K562 (cell line): ENCODE data around the gene ADGRB2. TPM values are rescaled to one million over a fixed set of nuclear protein-coding genes. Genes with fewer than 3 reads are reported as not detected.
A peak's percentile ranks its signal among the peaks of the same experiment; 100 is the strongest.

ENCODE experiments used
- ATF1 ChIP-seq, 2 experiments: fragments of 450-650 bp in 1 of 2; IDR thresholded peaks; 2 replicates each; pipeline ENCODE4 v1.6.1; 2016; ENCODE audit warnings: missing compliant biosample characterization in 1 of 2, missing genetic modification characterization in 1 of 2
- CREM ChIP-seq: IDR thresholded peaks from 2 replicates; pipeline ENCODE4 v1.6.1; 2014; ENCODE audit warnings: antibody characterized with exemption, low read depth
- CXXC5 ChIP-seq: fragments of 250-450 bp; sonication (Bioruptor Pico); IDR thresholded peaks from 2 replicates; pipeline ENCODE4 v1.8.0; 2022; ENCODE audit warnings: inconsistent platforms, mild to moderate bottlenecking, moderate library complexity
- FOS ChIP-seq: IDR thresholded peaks from 3 replicates; pipeline ENCODE4 v1.6.1; 2011; ENCODE audit not compliant: insufficient read length; ENCODE audit errors: extremely low read depth
- GMEB1 ChIP-seq: fragments of 250-450 bp; sonication (Bioruptor Pico); IDR thresholded peaks from 2 replicates; pipeline ENCODE4 v1.4.0; 2020; ENCODE audit warnings: mild to moderate bottlenecking
- HEY1 ChIP-seq: fragments of 250-450 bp; sonication (Bioruptor Pico); IDR thresholded peaks from 2 replicates; pipeline ENCODE4 v1.5.0; 2020; ENCODE audit warnings: mild to moderate bottlenecking, moderate library complexity, borderline replicate concordance
- HNRNPUL1 ChIP-seq: fragments of 200-400 bp; formaldehyde crosslinking; IDR thresholded peaks from 2 replicates; pipeline ENCODE4 v1.6.1; 2017; ENCODE audit warnings: low read length
- MNT ChIP-seq, 2 experiments: fragments of 450-650 bp; conservative IDR thresholded peaks; 2 replicates each; pipeline ENCODE4 v1.6.1; 2017; ENCODE audit warnings: mild to moderate bottlenecking in 2 of 2, moderate library complexity in 2 of 2
- NFATC3 ChIP-seq: fragments of 450-650 bp; IDR thresholded peaks from 2 replicates; pipeline ENCODE4 v1.6.1; 2017; ENCODE audit warnings: mild to moderate bottlenecking
- NR2C1 ChIP-seq, 2 experiments: fragments of 450-650 bp; IDR thresholded peaks; 2 replicates each; pipeline ENCODE4 v1.6.1; 2017; ENCODE audit warnings: mild to moderate bottlenecking in 2 of 2, antibody characterized with exemption in 1 of 2, inconsistent platforms in 1 of 2, missing compliant biosample characterization in 1 of 2, missing genetic modification characterization in 1 of 2
- RBM25 ChIP-seq: fragments of 200-400 bp; formaldehyde crosslinking; IDR thresholded peaks from 2 replicates; pipeline ENCODE4 v1.6.1; 2018; ENCODE audit warnings: low read length, low read depth, moderate library complexity; ENCODE audit not compliant: severe bottlenecking
- RBM39 ChIP-seq: fragments of 200-400 bp; formaldehyde crosslinking; optimal IDR thresholded peaks from 2 replicates; pipeline ENCODE3; 2018; ENCODE audit warnings: low read depth, low read length
- SAP30 ChIP-seq: fragments of 200-600 bp; sonication (generic); IDR thresholded peaks from 2 replicates; pipeline ENCODE4 v1.6.1; 2012; ENCODE audit warnings: borderline replicate concordance, low read depth, mild to moderate bottlenecking, moderate library complexity, low read length, control low read depth, inconsistent platforms; ENCODE audit not compliant: insufficient read depth, poor library complexity, severe bottlenecking
- TAF9B ChIP-seq: fragments of 450-650 bp; IDR thresholded peaks from 2 replicates; pipeline ENCODE4 v1.6.1; 2018; ENCODE audit warnings: mild to moderate bottlenecking; ENCODE audit not compliant: partially characterized antibody
- USF2 ChIP-seq: sonication (generic); formaldehyde crosslinking; IDR thresholded peaks from 2 replicates; pipeline ENCODE4 v1.5.0; 2020; ENCODE audit warnings: missing genetic modification reagents
- ZBTB12 ChIP-seq: fragments of 250-450 bp; sonication (Bioruptor Pico); IDR thresholded peaks from 2 replicates; pipeline ENCODE4 v1.4.0; 2020
- ZBTB7A ChIP-seq: IDR thresholded peaks from 2 replicates; pipeline ENCODE4 v1.6.1; 2011; ENCODE audit warnings: low read depth, mild to moderate bottlenecking, low read length, moderate library complexity, borderline replicate concordance; ENCODE audit not compliant: control insufficient read depth
- polyA plus RNA-seq, 8 experiments: library from polyadenylated mRNA; depleted of rRNA in 4 of 8; stranded (reverse) in 5 of 8; unstranded in 3 of 8; fragments of >200 nt; fragmentation: Nextera tagmentation in 2 of 8; fragmentation: Illumina TruSeq in 1 of 8; extraction: Ambion mirVana in 2 of 8; extraction: Trizol in 1 of 8; gene quantifications; 2 replicates each; pipeline versions ENCODE4 v1.2.1 to v1.2.3, GENCODE V29; 2011 to 2014; ENCODE audit warnings: inconsistent platforms in 1 of 8, missing spikeins in 1 of 8
- total RNA-seq, 7 experiments: library from RNA; depleted of rRNA in 6 of 7; stranded (reverse); fragments of >200 nt in 6 of 7; fragmentation: Illumina TruSeq in 2 of 7; extraction: Trizol in 2 of 7; gene quantifications; 2 replicates each; pipeline versions ENCODE4 v1.2.1 to v1.2.3, GENCODE V29; 2011 to 2021; ENCODE audit warnings: low replicate concordance in 1 of 7

Gene ADGRB2
- total and polyA plus RNA-seq, 9 of the 15 experiments (the other 6 are each of a cell fraction or from before 2014, with no cell fraction given) = 0.04 to 0.23 (median 0.20) TPM; not detected in 2

GRCh38 chr1:31742462-31743212 is 21.5 kb downstream of the ADGRB2 start (continued):
- TF ChIP-seq SAP30 = no peak
- no peak for TF ChIP-seq RBM39
- TF ChIP-seq FOS = peak; percentile 55
- TF ChIP-seq NFATC3 = no peak
- TF ChIP-seq TAF9B = no peak
- 0 out of 2 replicates have a peak, but pooled peaks have one; percentile 39 for TF ChIP-seq ATF1 (CRISPR knock-in tag; IDR thresholded peaks at IDR 0.05)
- TF ChIP-seq ATF1 (tag; IDR thresholded peaks at IDR 0.05) = peak; percentile 60
- peak; percentile 28; the same call in 1 of the 2 replicates for TF ChIP-seq NR2C1 (IDR thresholded peaks at IDR 0.05)
- TF ChIP-seq NR2C1 (tag; IDR thresholded peaks at IDR 0.05) = peak; percentile 68; the same call in 1 of the 2 replicates
- TF ChIP-seq CREM = peak; percentile 90
- TF ChIP-seq ZBTB7A = peak; percentile 68; the same call in 1 of the 2 replicates
- TF ChIP-seq ZBTB12 (CRISPR knock-in tag) = peak; percentile 38; the same call in 1 of the 2 replicates
- peak in 1 of 2 experiments; percentile 86; a peak in 3 of 4 replicates for TF ChIP-seq MNT (conservative IDR thresholded peaks at IDR 0.05)
- peak; percentile 55 for TF ChIP-seq CXXC5 (CRISPR knock-in tag)
- no peak for TF ChIP-seq RBM25
- no peak for TF ChIP-seq HEY1 (CRISPR knock-in tag)
- no peak for TF ChIP-seq HNRNPUL1
- TF ChIP-seq GMEB1 = no peak
- peak; percentile 69 for TF ChIP-seq USF2
